OCI-LY7 (cell line): ENCODE data around the gene VPS37C.

ENCODE experiments used
- CTCF ChIP-seq: fragments of 200-600 bp; sonication (generic); conservative IDR thresholded peaks from 2 replicates; pipeline ENCODE4 v1.5.1; 2014; ENCODE audit warnings: mild to moderate bottlenecking, antibody characterized with exemption, low read length, moderate library complexity, mixed read lengths
- EZH2phosphoT487 ChIP-seq: fragments of 200-600 bp; sonication (generic); IDR thresholded peaks from 2 replicates; pipeline ENCODE4 v1.6.1; 2018; ENCODE audit warnings: low read depth, borderline replicate concordance, mild to moderate bottlenecking, mixed run types, antibody characterized with exemption, low read length, moderate library complexity, mixed read lengths

- no peak for TF ChIP-seq CTCF
- TF ChIP-seq EZH2phosphoT487 = no peak
These were observed 37.1 kb upstream of the VPS37C start for GRCh38 chr11:61198361-61198760.
